GM19238 (cell line): ENCODE data around the gene HEMK1.

Experiments
- DNase-seq: peaks from one replicate; pipeline ENCODE4 v3.0.0; 2011; ENCODE audit warnings: low spot score; ENCODE audit not compliant: insufficient read length

HEMK1 gene

DNA sequence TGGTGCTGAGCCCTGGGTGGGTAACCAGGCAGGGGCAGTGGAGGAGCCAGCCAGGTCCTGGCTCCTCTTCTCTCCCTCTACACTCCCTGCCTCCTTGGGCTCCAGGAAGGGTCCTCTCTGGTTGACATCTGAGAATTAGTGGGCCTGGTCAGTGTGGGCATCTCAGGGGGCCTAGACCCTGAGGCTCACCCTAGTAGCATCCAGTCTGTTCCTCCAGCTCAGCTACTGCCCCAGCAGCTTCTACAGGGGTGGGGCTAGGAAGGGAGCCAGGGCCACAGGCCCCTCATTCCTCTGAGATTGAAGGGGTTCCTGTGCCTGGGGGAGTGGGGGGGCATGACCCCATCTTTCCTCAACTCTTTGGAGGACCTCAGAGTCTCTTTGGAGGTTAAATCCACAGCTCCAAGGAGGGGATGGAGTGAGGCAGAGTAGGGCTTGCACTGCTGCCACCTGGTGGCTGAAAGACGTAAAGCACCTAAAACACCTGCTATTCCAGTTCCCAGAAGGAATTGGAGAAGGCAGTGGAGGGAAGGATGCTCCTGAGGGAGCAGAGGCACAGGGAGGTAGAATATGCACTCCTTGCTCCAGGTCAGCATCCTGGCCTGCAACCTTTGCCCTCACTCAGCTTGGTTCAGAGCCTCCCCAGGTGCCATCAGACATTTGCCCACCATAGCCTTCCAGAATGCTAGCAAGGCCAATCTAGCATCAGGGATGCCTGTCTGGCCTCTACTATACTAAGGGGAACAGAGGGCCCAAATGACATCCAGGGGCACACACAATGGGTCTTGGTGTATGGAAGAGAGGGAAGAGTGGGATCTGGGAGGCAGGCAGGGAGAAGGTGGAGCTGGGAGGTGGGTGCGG, 26.9 kb upstream of the HEMK1 start:
- DNase-seq, result peak; percentile 80

DNA sequence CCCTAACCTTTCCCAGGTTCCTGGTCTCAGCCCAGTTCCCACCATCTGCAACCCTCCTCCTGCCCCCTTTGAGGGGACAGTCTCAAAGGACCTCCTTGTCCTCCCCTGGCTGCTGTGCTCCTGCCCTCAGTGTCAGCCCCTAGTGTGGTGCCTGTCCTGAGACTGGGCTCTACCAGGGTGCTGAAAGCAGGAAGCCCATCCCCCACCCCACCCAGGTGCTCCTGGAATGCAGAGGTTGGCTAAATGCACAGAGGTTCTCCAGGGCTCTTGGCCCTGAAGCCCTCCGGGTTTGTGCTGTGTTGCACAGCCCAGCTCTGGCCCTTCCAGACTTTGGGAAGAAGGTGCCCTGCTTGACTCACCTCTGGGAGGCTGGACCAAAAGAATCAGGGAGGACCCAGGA, 23.5 kb upstream of the HEMK1 start:
- DNase-seq, result no peak

DNA sequence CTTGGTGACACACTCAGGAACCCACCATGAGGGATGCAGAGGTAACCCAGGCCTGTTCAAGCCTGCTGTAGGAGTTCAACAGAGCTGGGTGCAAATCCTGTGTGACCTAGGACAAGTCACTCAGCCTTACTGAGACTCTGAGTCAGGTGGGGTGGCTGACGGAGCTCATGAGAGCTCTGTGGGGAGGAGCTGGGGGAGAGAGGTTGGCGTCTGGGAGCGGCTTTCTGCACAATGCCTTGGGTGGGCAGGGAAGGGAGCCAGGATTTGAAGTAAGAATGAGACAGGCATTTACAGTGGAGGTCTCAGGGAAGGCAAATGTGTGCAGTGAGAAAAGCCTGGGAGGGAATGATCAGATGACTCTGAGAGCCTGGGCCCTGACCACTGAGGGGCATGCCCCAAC, 20.1 kb upstream of the HEMK1 start:
- DNase-seq, result no peak

DNA sequence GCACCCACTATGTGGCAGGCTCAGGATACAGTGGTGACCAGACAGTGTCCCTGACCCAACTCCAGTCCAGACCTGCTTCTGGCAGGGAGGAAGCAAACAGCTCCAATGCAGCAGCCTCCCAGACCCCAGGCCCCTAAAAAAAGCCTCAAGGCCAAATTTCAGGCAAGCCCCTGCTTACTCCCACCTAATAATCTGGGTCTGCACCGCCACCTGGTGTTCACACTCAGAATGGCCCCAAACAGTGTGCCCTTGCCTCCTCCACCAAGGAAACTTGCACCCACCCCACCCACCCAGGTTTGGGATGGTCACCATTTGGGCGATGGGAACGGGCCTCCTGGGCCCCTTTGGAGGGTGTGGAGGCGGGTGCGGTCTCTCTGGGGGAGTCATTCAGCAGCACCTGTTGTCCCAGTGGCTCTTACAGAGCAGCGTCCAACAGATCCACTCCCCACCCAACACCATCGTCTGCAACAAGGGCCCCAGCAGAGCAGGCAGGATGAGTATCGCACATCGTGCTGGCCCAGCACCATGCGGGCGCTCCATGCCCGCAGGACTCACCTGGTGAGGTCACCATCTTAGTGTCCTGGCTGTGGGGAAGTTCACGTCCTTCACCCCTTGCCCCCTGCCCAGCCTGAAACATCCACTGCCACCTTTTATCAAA, 19.1 kb upstream of the HEMK1 start:
- DNase-seq, result peak; percentile 57

DNA sequence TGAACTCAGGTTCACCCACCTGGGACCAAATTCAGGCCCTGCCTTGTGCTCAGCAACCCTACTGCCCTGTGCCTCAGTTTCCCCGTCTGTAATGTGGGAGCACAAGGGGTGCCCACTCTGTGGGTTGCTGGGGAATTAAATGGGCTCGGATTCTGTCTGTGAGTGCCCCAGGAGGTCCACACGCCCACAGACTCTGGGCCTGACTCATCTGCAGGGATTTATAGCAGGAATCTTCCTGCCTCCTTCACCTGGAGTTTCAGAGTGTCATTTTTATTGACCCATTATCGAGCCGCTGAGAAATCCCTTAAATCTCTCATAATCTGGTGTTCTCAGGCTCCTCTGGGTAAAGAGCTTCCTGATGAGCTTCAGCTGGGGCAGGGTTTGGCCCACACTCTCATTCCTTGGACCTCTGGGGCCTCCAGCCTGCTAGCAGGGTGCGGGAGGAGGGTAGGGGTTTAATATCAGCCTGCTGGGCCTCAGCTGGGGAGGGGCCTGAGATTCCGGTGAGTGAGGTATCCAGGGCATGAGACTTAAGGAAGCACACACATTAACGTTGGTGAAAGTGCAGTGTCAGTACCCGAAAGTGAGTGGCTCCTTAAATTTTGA, 18.2 kb upstream of the HEMK1 start:
- DNase-seq, result no peak

DNA sequence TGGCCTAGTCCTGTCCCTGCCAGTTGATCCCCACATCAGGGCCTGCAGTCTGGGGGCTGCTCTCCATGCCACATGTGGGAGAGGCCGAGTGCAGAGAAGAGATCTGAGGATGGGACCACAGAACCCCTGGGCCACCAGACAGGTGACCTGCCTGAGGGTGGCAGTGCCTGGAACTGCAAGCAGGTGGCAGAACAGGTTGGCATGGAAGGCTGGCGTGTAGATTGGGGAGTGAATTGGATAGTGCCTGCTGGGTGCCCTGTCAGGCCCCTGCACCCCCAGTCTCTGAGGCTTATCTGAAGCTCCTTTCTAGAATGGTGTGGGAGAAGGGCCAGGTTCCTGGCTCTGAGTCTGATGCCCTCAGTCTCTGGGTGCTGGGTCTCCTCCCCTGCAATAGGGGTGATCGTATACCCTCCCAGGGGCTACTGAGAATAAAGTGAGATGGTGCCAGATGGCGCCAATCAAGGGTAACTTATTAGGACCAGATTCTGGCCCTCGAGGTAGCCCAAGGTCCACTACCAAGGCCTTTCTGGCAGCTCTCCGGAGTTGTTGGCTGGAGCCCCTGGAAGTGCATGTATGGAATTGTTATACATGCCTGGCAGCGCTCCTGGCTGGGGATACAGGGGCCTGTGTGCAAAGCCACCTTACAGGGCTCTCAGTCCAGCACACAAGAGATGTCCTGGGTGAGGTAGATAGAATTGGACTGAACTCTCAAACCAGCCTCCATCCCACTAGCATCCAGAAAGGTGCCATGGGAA, 17.5 kb upstream of the HEMK1 start:
- no peak for DNase-seq

DNA sequence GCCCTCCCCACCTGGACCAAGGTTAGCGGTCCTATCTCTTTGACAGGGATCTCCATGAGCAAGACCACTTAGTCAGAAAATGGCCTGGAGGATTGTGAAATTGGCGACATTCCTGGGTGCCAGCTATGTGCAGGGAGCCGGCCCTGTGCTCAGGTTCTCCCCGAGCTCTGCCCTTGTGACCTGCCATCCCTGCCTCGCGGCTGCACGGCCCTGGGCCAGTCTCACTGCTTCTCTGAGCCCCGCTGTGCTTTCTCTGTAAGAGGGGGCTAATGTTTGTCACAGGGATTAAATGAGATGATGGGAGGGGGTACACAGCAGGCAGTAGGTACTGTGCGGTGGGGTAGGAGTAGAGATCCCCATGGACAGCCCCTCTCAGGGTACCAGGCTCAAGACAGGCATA, 16.7 kb upstream of the HEMK1 start:
- DNase-seq, result no peak

DNA sequence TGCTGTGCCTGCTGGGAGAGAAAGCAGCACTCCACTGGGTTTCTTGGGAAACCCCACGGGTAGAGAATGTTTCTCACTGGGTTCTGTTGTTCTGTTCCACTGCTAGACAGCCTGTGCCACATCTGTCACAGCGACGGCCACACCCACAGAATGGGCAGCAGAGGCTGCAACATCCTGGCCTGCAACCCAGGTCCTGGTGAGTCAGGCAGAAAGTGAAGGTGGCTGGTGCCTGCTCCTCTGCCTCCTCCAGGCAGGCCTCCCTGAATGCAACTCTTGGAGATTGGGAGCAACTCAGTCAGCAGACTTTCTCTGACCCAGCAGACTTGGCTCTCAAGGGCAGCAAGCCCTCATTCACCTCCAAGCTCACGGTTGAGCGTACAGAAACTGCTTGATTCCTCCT, 14.8 kb upstream of the HEMK1 start:
- DNase-seq, result no peak

DNA sequence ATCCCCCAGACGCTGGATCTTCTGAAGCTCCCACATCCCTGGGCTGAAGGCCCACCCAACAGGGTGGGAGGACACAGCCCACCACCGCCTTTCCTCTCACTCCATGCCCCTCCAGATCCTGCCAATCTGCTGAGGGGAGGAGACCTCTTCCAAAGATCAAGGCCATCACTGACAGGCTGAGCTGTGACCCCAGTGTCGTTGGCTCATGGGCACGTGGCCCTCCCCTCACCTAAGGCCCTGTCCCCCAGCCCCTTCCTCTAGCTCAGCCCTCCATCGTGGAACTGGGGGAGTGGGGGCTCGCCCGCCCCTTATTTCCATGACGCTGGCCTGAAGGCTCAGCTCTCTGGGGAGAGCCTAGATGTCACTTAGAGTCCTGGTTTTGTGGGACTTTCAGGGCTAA, 12.2 kb upstream of the HEMK1 start:
- no peak for DNase-seq

DNA sequence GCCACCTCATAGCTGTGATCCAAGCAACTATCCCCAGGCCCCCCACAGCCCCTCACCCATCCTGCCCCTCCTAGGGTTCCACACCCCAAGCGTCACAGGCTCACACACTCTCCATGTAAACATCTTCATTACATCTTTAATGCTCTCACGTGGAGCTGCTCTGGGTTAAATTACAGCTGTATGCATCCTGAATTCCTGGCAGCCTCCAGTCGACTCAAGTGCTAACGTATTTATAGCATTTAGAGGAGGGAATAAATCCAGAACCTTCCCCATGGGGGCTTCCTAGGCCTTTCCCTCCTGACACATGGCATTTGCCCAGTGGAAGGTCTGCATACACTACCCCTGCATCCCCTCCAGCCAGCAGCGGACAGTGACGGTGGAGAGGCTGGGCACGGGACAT, 11.4 kb upstream of the HEMK1 start:
- no peak for DNase-seq

DNA sequence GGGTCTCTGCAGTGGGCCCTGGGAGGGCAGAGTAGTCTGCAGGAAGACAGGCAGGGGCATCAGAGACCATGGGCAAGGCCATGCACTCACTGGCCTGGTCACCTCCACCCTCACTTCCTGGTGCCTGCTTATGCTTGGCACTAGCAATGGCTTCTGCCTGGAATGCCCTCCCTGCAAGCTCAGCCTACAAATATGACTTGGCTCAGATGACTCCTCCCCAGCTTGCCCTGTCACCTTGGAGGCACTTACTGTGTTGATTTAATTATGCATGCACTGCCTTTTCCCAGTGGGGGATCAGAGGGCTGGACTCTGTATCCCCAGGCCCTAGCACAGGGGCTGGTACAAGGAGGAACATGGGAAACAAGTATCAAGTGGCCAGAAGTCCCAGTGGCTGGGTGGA, 9.6 kb upstream of the HEMK1 start:
- no peak for DNase-seq

DNA sequence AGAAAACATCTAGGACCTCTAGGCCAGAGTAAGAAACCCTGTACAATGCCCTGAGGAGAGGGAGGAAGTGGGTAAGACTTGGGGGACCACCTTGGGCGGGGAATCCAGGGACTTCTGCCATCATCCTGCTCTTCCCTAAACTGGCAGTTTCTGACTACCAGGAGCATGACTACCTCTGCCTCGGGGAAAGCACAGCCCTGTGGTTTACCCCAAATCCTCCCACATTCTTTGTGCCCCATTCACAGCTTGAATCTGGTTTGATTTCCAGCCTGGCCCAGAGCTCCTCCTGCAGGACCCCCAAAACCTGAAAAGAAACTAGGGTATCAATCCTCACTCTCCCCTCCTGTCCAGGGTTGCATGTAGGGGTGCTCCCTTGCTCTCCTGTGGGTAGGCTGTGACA, 6.5 kb upstream of the HEMK1 start:
- DNase-seq, result no peak

DNA sequence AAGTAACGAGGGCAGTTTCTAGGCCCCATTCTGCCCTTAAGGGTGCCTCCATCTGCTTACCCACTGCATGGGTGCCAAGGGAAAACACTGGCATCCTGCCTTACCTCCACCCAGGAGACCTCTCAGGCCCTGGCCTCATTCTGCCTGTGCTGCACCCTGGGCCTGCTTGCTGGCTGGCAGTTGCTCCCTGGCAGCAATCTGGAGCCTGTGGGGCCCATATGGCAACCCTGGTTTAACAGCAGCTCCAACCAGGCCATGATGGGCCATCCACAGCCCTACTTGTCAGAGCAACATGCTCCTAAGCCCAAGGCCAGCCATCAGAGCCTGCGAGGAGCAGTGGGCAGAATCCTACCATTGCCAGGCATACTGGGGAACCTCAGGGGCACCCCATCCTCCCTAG, 5.5 kb upstream of the HEMK1 start:
- DNase-seq, result no peak

DNA sequence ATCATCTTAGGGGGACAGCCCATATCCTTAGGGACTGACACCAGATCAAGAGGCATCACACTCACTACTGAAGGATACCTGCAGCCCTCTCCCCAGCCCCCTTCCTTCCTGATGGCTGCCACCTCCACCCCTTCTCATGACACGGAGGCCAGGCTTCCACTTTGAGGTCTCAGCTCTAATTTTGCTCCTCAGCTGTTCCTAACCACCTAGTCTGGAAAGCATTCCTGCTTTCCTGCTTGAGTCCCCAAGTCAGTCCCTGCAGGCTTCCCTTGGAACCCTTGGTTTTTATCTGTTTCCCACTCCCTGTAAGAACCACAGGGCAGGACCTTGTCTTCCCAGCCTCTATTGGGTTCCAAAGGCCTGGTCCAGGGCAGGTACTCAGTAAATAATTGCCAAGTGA, 5.0 kb upstream of the HEMK1 start:
- no peak for DNase-seq

DNA sequence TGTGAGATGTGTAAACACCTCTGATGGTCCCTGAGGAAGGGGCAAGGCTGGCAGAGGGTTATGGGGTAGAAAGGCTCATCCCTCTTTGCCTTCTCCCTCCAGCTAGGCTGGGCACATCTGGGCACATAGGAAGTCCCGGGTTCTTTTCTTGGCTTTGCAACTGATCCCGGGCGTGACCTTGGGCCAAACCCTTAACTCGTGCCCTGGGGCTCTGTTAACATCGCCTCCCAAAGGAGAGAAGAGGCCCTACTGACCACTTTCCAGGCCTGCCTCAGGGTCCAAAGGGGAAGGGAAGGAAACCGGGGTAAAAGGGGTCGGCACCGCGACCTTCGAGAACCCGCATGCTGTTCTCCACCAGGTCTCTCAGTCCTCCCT, 2.3 kb upstream of the HEMK1 start:
- DNase-seq, result no peak

DNA sequence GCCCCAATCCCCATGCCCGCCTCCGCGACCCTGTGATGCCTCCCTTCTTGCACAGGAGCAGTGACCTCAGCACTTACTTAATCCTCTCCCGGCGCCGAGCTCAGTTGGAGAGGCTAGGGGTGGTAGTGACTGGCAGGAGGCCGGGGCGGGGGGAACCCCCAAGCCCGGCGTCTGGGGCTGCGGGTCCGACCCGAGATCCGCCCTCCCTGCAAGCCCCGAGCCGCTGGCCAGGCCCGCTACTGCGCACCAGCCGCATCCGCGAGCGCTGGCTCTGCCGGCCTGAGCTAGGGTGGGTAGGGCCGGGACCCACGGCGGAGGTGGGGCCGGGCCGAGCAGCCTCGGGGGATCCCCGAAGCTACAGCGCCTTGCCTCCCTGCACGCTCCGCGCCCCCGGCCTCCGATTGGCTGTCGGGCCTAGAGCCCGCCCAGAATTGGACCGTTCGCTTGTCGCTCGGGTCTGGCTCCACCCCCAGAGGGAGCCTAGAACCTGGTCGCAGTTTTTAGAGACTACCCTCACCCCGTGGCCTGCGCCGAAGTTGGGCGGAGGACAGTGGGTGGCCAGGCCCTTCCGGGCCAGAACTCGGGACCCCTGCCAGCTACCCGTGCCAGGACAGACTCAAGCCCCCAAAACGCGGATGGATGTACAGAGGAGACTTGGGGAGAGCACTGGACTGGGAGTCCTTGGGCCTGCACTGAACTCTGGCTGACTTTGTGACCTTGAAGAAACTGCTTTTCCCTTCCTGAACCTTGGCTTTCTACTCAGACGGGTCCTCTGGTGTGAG, 1.7 kb upstream of the HEMK1 start, which contains the start of gene C3orf18:
Gene C3orf18, minus strand, starts transcription at position 362 of the 782 bp plus-strand sequence. CDS start 2,048 bp downstream, outside the sequence.
- peak; percentile 99 for DNase-seq

DNA sequence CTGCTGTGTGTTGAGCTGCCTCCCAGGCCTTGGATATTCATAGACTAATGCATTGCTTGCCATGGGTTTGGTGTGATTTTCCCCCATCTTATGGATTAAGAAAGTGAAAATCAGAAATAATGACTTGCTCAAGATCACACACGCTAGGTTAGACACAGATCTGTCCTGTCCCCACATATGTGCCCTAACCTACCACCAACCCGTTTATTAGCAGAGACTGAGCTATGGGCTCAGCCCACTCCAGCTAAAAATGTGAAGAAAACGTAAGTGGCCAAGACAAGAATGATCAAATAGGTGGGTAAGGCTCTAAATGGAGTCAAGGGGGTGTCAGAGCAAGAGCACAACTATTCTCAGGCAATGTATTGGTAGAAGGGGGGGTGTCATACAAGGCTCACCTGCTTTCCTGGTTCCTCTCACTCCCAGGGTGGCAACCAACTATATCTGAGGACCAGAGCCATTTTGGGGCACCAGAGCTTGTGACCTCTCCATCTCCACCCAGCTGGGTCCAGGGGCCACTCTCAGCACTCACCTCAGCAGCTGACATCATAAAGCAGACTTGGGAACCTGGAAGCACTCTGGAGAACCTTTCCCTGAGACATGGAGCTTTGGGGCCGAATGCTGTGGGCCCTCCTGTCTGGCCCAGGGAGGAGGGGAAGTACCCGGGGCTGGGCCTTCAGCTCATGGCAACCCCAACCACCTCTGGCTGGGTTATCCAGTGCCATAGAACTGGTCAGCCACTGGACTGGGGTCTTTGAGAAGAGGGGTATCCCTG, 1.4 kb downstream of the HEMK1 start:
- DNase-seq, result no peak

DNA sequence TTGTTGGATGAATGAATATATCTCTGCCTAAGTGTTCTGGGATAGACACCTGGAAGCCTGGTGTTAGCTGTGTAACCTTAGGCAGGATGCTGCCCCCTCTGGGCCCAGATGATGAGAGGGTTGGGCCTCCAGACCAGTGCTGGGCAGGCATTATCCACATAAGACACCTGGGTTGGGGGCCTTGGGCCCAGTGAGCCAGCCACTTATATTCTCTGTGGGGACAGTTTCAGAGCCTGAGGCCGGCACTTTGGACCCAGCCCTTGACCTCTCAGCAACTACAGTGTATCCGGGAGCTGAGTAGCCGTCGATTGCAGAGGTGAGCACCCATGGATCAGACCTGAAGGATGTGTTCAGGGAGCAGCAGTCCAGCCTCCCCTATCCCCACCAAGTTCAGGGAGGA, 2.2 kb downstream of the HEMK1 start:
- no peak for DNase-seq

DNA sequence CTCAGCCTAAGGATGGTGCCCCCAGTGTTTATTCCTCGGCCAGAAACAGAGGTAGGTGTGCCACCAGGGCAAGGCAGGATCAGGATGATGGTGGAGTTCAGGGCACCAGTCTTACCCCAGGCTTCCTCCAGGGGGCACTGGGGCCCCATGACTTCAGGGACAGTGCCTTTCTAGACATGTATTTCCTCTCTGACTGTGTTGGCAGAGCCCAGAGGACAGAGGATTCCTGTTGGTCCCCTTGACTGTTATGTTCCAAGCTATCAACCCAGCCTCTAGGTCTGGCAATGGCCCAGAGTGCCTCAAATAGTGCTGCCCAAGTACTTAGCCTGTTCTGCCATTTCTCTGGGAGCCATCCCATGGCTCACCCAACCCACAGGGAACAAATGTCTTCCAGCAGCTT, 2.8 kb downstream of the HEMK1 start:
- peak; percentile 73 for DNase-seq

DNA sequence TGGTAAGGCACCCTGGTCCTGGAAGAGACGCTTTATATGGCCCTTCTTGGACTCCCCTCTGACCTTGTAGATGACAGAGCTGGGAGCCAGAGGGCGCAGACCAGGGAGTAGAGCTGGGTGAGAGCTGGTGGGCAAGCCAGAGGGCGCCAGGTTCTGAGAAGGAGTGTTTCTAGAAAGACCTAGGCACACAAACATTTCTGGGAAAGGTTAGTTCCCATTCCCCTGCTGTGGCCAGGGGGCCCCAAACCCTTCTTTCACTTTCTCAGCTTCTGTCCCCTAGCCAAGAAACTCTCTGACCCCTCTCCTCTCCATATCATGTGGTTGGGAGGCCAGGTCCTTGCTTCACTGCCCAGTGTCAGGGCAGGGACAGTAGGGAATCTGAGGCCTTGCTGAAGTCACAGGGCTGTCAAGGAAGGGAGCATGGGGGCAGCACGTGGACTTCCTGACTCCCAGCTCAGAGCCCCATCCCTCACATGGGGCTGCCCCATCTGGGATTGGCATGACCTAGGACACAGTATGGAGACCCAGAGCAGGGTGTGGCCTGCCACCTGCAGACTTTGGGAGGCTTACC, 3.6 kb downstream of the HEMK1 start:
- DNase-seq, result no peak
